Prostate gland (tissue), 2 donors: Measurements from ENCODE around the gene LALBA.

Experiments
- POLR2A ChIP-seq: fragments of 450-650 bp; IDR thresholded peaks from one replicate; pipeline ENCODE4 v1.6.1; 2016; ENCODE audit warnings: antibody characterized with exemption, mild to moderate bottlenecking
- POLR2AphosphoS5 ChIP-seq: sonication (generic); formaldehyde crosslinking; IDR thresholded peaks from one replicate; pipeline ENCODE4 v1.6.1; 2017; ENCODE audit warnings: antibody characterized with exemption
- TF ChIP-seq, protein P1 (sequence below), 4 experiments: fragments of 200-600 bp in 2 of 4; fragments of 450-650 bp in 2 of 4; sonication (generic) in 2 of 4; IDR thresholded peaks; 1 replicate in 3 of 4; 2 replicates in 1 of 4; pipeline ENCODE4 v1.5.1; 2016 to 2019; ENCODE audit warnings: antibody characterized with exemption in 4 of 4, mild to moderate bottlenecking in 2 of 4, moderate library complexity in 2 of 4

DNA sequence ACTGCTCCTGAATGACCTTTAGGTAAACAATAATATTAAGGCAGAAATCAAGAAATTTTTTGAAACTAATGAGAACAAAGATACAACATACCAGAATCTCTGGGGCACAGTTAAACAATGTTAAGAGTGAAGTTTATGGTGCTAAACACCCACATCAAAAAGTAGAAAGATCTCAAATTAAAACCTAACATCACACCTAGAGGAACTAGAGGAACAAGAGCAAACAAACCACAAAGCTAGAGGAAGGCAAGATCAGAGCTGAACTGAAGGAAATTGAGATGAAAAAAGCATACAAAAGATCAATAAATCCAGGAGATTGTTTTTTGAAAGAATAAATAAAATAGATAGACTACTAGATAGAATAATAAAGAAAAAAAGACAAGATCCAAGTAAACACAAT lies 37.2 kb downstream of the LALBA start:
- TF ChIP-seq, protein P1, sequence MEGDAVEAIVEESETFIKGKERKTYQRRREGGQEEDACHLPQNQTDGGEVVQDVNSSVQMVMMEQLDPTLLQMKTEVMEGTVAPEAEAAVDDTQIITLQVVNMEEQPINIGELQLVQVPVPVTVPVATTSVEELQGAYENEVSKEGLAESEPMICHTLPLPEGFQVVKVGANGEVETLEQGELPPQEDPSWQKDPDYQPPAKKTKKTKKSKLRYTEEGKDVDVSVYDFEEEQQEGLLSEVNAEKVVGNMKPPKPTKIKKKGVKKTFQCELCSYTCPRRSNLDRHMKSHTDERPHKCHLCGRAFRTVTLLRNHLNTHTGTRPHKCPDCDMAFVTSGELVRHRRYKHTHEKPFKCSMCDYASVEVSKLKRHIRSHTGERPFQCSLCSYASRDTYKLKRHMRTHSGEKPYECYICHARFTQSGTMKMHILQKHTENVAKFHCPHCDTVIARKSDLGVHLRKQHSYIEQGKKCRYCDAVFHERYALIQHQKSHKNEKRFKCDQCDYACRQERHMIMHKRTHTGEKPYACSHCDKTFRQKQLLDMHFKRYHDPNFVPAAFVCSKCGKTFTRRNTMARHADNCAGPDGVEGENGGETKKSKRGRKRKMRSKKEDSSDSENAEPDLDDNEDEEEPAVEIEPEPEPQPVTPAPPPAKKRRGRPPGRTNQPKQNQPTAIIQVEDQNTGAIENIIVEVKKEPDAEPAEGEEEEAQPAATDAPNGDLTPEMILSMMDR (IDR thresholded peaks at IDR 0.05) = no peak
- no peak for TF ChIP-seq POLR2A
- TF ChIP-seq POLR2AphosphoS5 = no peak
